Ascending aorta (tissue), 2 donors: ENCODE results near the gene C2CD4A. TPM values are rescaled to one million over a fixed set of nuclear protein-coding genes. Genes with fewer than 3 reads are reported as not detected.

Source experiments
- DNase-seq, 2 donors: peaks; one replicate each; pipeline ENCODE4 v3.0.0-alpha.2; 2019; ENCODE audit warnings: low spot score in 2 of 2
- H3K27ac ChIP-seq, 2 donors: fragments of 200-600 bp; sonication (generic); one replicate each; pipeline ENCODE4 v1.5.1; 2016 to 2017; ENCODE audit warnings: mild to moderate bottlenecking in 1 of 2
- H3K27me3 ChIP-seq: fragments of 200-600 bp; sonication (generic); one replicate; pipeline ENCODE4 v1.5.1; 2017
- H3K36me3 ChIP-seq, 2 donors: fragments of 200-600 bp; sonication (generic); one replicate each; pipeline ENCODE4 v1.5.1; 2016
- H3K4me1 ChIP-seq, 2 donors: fragments of 200-600 bp; sonication (generic); one replicate each; pipeline ENCODE4 v1.5.1; 2016 to 2017; ENCODE audit warnings: mild to moderate bottlenecking in 1 of 2
- H3K4me3 ChIP-seq, 2 donors: fragments of 200-600 bp; sonication (generic); one replicate each; pipeline ENCODE4 v1.5.1; 2016 to 2017; ENCODE audit warnings: mild to moderate bottlenecking in 1 of 2
- H3K9me3 ChIP-seq, 2 donors: fragments of 200-600 bp; sonication (generic); one replicate each; pipeline ENCODE4 v1.5.1; 2016
- CTCF ChIP-seq, 3 experiments: fragments of 200-600 bp in 2 of 3; fragments of 450-650 bp in 1 of 3; sonication (generic) in 2 of 3; IDR thresholded peaks; one replicate each; pipeline ENCODE4 v1.5.1; 2016 to 2019; ENCODE audit warnings: antibody characterized with exemption in 3 of 3, mild to moderate bottlenecking in 1 of 3, moderate library complexity in 1 of 3
- intact Hi-C: fragments of 100-400 bp; cut with DNase I; formaldehyde crosslinking; loops from one replicate; pipeline ENCODE4 v1.15.1; 2023
- total RNA-seq: library from RNA; depleted of rRNA; stranded (reverse); fragments of >200 nt; gene quantifications from one replicate; pipeline ENCODE4 v1.1.0, GENCODE V29; 2016

The C2CD4A gene
- total RNA-seq, 1 donor from 2014 or later: not detected

GRCh38 chr15:62099094-62099601, 32.4 kb downstream of the C2CD4A start:
- no peaks in the 10 kb centered on the region for H3K27me3 ChIP-seq
- H3K4me3 ChIP-seq: no peak overlapping the region
- H3K4me1 ChIP-seq: no peaks in the 10 kb centered on the region
- no peak for DNase-seq
- intact Hi-C loops: no loop called here
- H3K9me3 ChIP-seq: no peaks in the 10 kb centered on the region
- H3K36me3 ChIP-seq: no peaks in the 10 kb centered on the region
- H3K27ac ChIP-seq: peak overlapping the region in 1 of 2 donors; percentile 19
- no peak for TF ChIP-seq CTCF (IDR thresholded peaks at IDR 0.05)

GRCh38 chr15:62103431-62103830, 36.7 kb downstream of the C2CD4A start:
- H3K4me3 ChIP-seq: no peak overlapping the region
- no peak for DNase-seq

GRCh38 chr15:62104401-62104800, 37.6 kb downstream of the C2CD4A start:
- Histone ChIP-seq H3K4me3 (no peak overlapping the region), H3K27ac (no peak overlapping the region), H3K4me1 (no peaks in the 10 kb centered on the region), H3K9me3 (no peaks in the 10 kb centered on the region), H3K36me3 (no peaks in the 10 kb centered on the region), H3K27me3 (no peaks in the 10 kb centered on the region)
- TF ChIP-seq CTCF (IDR thresholded peaks at IDR 0.05): no peak
- no peak for DNase-seq
- intact Hi-C loops: no loop called here

More at GRCh38 chr15:62103431-62103830, 36.7 kb downstream of the C2CD4A start:
- Histone ChIP-seq H3K27ac (no peak overlapping the region), H3K4me1 (no peaks in the 10 kb centered on the region), H3K36me3 (no peaks in the 10 kb centered on the region), H3K27me3 (no peaks in the 10 kb centered on the region), H3K9me3 (no peaks in the 10 kb centered on the region)
- intact Hi-C loops: no loop called here
- no peak for TF ChIP-seq CTCF (IDR thresholded peaks at IDR 0.05)

- TF ChIP-seq CTCF (IDR thresholded peaks at IDR 0.05): no peak
- no peaks in the 10 kb centered on the region for H3K27me3 ChIP-seq
- no peak overlapping the region for H3K4me3 ChIP-seq
- intact Hi-C loops: no loop called here
- no peak overlapping the region for H3K27ac ChIP-seq
- no peaks in the 10 kb centered on the region for H3K9me3 ChIP-seq
- H3K36me3 ChIP-seq: no peaks in the 10 kb centered on the region
- no peak for DNase-seq
- H3K4me1 ChIP-seq: no peaks in the 10 kb centered on the region
These were observed 38.1 kb downstream of the C2CD4A start for GRCh38 chr15:62104846-62105245.

- intact Hi-C loops: no loop called here
- DNase-seq: no peak
- H3K27ac ChIP-seq: no peak overlapping the region
- peaks cover 0 to under 1% of the 10 kb centered on the region in 2 donors for H3K4me1 ChIP-seq
- H3K4me3 ChIP-seq: no peak overlapping the region
- H3K27me3 ChIP-seq: no peaks in the 10 kb centered on the region
- TF ChIP-seq CTCF (IDR thresholded peaks at IDR 0.05): no peak
- no peaks in the 10 kb centered on the region for H3K9me3 ChIP-seq
- no peaks in the 10 kb centered on the region for H3K36me3 ChIP-seq
These were observed 38.5 kb downstream of the C2CD4A start for GRCh38 chr15:62105266-62105665.

- DNase-seq: no peak
- Histone ChIP-seq H3K4me3 (no peak overlapping the region), H3K36me3 (no peaks in the 10 kb centered on the region), H3K9me3 (no peaks in the 10 kb centered on the region), H3K27me3 (no peaks in the 10 kb centered on the region), H3K4me1 (peaks cover 0 to 2% of the 10 kb centered on the region in 2 donors), H3K27ac (no peak overlapping the region)
- intact Hi-C loops: no loop called here
- TF ChIP-seq CTCF (IDR thresholded peaks at IDR 0.05): no peak
These were observed 39.3 kb downstream of the C2CD4A start for GRCh38 chr15:62106096-62106495.
